Cardiac muscle cell (in vitro differentiated cells and primary cell): ENCODE results near the gene KCNE3. TPM values are rescaled to one million over a fixed set of nuclear protein-coding genes. Genes with fewer than 3 reads are reported as not detected.

ENCODE experiments used
- DNase-seq, 2 donors: peaks; one replicate each; pipeline versions ENCODE4 v3.0.0 to v3.0.0-alpha.2; 2010 to 2017; ENCODE audit warnings: low read depth in 1 of 2, low spot score in 1 of 2
- H3K27ac ChIP-seq: fragments of 200-600 bp; sonication (generic); 2 replicates; pipeline ENCODE4 v1.5.1; 2016
- H3K27me3 ChIP-seq: fragments of 200-600 bp; sonication (generic); 2 replicates; pipeline ENCODE4 v1.6.0; 2016; ENCODE audit warnings: control low read depth
- H3K36me3 ChIP-seq: fragments of 200-600 bp; sonication (generic); 2 replicates; pipeline ENCODE4 v1.5.1; 2016; ENCODE audit warnings: control low read depth
- H3K4me1 ChIP-seq: fragments of 200-600 bp; sonication (generic); 2 replicates; pipeline ENCODE4 v1.8.1; 2017; ENCODE audit warnings: low read depth, mild to moderate bottlenecking, mixed run types
- H3K4me3 ChIP-seq: fragments of 200-600 bp; sonication (generic); 2 replicates; pipeline ENCODE4 v1.5.1; 2016; ENCODE audit warnings: mild to moderate bottlenecking
- H3K9me3 ChIP-seq: fragments of 200-600 bp; sonication (generic); 2 replicates; pipeline ENCODE4 v1.5.1; 2017; ENCODE audit warnings: low read depth, mild to moderate bottlenecking, control low read depth
- CTCF ChIP-seq: IDR thresholded peaks from 2 replicates; pipeline ENCODE4 v1.5.1; 2012; ENCODE audit warnings: low read depth, mild to moderate bottlenecking, low read length
- polyA plus RNA-seq: library from polyadenylated mRNA; unstranded; fragments of >200 nt; fragmentation: Nextera tagmentation; extraction: Ambion mirVana; gene quantifications from 2 replicates; pipeline ENCODE4 v1.2.1, GENCODE V29; 2016
- total RNA-seq: library from RNA; depleted of rRNA; stranded (reverse); fragments of >200 nt; gene quantifications from 2 replicates; pipeline ENCODE4 v1.2.3, GENCODE V29; 2016

The KCNE3 gene
- total and polyA plus RNA-seq, 2 experiments from 2014 or later = 0.33 to 1.4 TPM

GRCh38 chr11:74459584-74459983 lies 7.8 kb downstream of the KCNE3 start:
- TF ChIP-seq CTCF = no peak
- H3K27me3 ChIP-seq = no peaks in the 10 kb centered on the region
- no peaks in the 10 kb centered on the region for H3K36me3 ChIP-seq
- no peaks in the 10 kb centered on the region for H3K9me3 ChIP-seq
- no peaks in the 10 kb centered on the region for H3K4me1 ChIP-seq
- no peak overlapping the region for H3K27ac ChIP-seq
- peak in 1 of 2 donors; percentile 34 for DNase-seq
- no peak overlapping the region for H3K4me3 ChIP-seq

DNA sequence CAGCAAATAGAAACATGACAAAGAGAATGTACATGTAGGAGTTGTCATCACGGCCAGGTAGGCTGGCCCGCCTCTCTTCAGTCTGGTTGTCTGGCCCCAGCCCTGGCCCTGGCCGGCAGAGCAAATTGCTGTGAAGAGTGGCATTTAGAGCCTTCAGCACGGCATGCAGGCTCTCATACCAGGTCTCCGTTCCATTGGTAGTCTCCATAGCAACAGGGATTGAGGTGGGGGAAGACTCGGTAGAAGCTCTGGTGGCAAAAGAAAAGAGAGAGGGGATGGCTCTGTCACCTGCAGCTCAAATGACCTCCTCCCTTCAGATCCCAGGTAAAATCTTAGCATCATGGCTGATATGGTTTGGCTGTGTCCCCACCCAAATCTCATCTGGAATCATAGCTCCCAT lies 10.0 kb downstream of the KCNE3 start:
- Histone ChIP-seq H3K4me1 (no peaks in the 10 kb centered on the region), H3K36me3 (no peaks in the 10 kb centered on the region), H3K27me3 (no peaks in the 10 kb centered on the region), H3K27ac (no peak overlapping the region), H3K4me3 (no peak overlapping the region), H3K9me3 (no peaks in the 10 kb centered on the region)
- no peak for TF ChIP-seq CTCF
- DNase-seq = no peak

GRCh38 chr11:74453373-74453975 lies 13.9 kb downstream of the KCNE3 start:
- Histone ChIP-seq H3K27me3 (no peaks in the 10 kb centered on the region), H3K36me3 (no peaks in the 10 kb centered on the region), H3K4me3 (no peak overlapping the region), H3K27ac (no peak overlapping the region), H3K9me3 (no peaks in the 10 kb centered on the region), H3K4me1 (no peaks in the 10 kb centered on the region)
- peak; percentile 79 to 80 for DNase-seq
- peak; percentile 88 for TF ChIP-seq CTCF

DNA sequence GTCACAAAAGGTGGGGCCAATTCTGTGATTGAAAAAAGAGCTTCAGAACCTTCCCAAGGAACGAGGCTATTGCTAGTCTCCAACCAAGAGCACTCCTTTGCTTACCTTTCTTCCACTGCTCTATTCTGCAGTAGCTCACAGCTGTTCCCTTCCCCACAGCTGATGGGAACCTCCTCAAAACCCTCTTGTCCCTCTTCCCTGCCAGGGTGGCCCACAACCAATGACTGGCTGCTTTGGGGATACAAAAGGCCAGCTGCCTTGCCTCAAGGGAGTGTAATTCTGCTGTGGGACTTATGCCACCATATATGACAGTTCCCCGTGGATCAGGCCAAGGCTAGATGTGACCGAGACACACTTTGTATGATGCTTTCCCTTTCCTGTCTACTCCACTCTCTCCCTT lies 15.0 kb downstream of the KCNE3 start:
- H3K36me3 ChIP-seq = no peaks in the 10 kb centered on the region
- H3K4me3 ChIP-seq = no peak overlapping the region
- H3K9me3 ChIP-seq = no peaks in the 10 kb centered on the region
- no peak overlapping the region for H3K27ac ChIP-seq
- no peaks in the 10 kb centered on the region for H3K4me1 ChIP-seq
- TF ChIP-seq CTCF = no peak
- no peak for DNase-seq
- H3K27me3 ChIP-seq = no peaks in the 10 kb centered on the region

- H3K9me3 ChIP-seq = no peaks in the 10 kb centered on the region
- no peak for DNase-seq
- no peak for TF ChIP-seq CTCF
- no peak overlapping the region for H3K4me3 ChIP-seq
- no peaks in the 10 kb centered on the region for H3K27me3 ChIP-seq
- no peaks in the 10 kb centered on the region for H3K4me1 ChIP-seq
- H3K36me3 ChIP-seq = no peaks in the 10 kb centered on the region
- H3K27ac ChIP-seq = no peak overlapping the region
Observed at GRCh38 chr11:74450318-74450717, 17.0 kb downstream of the KCNE3 start.
